GM18868 (cell line): Measurements from ENCODE around the gene ACAP3.

Source experiments
- ATAC-seq: cut with Tn5 transposase; IDR thresholded peaks from one replicate; pipeline ENCODE4 v1.9.1; 2021; ENCODE audit warnings: mild to moderate bottlenecking, moderate library complexity; ENCODE audit not compliant: unreplicated experiment

ACAP3 gene

GRCh38 chr1:1290238-1290731 is 17.4 kb downstream of the ACAP3 start:
- ATAC-seq = no peak

GRCh38 chr1:1287288-1288110 is 20.2 kb downstream of the ACAP3 start:
- ATAC-seq = no peak

GRCh38 chr1:1286313-1287261 is 21.1 kb downstream of the ACAP3 start:
- no peak for ATAC-seq

GRCh38 chr1:1285611-1286311 is 22.0 kb downstream of the ACAP3 start:
- ATAC-seq = no peak

GRCh38 chr1:1285102-1285571 is 22.6 kb downstream of the ACAP3 start:
- no peak for ATAC-seq

GRCh38 chr1:1284221-1285101 is 23.3 kb downstream of the ACAP3 start:
- no peak for ATAC-seq

GRCh38 chr1:1283821-1284220 is 23.9 kb downstream of the ACAP3 start:
- ATAC-seq = no peak

GRCh38 chr1:1282998-1283397 is 24.7 kb downstream of the ACAP3 start:
- no peak for ATAC-seq

- ATAC-seq = no peak
These were observed 26.0 kb downstream of the ACAP3 start for GRCh38 chr1:1281533-1282321.

GRCh38 chr1:1280782-1281481 is 26.8 kb downstream of the ACAP3 start:
- ATAC-seq = no peak

- no peak for ATAC-seq
These were observed 28.7 kb downstream of the ACAP3 start for GRCh38 chr1:1279028-1279427.

GRCh38 chr1:1278620-1279019 is 29.1 kb downstream of the ACAP3 start:
- ATAC-seq = no peak

GRCh38 chr1:1275836-1276235 is 31.9 kb downstream of the ACAP3 start:
- ATAC-seq = no peak

GRCh38 chr1:1274931-1275431 is 32.7 kb downstream of the ACAP3 start:
- no peak for ATAC-seq

GRCh38 chr1:1274299-1274930 is 33.3 kb downstream of the ACAP3 start:
- ATAC-seq = no peak

- ATAC-seq = peak; percentile 88
These were observed 34.0 kb downstream of the ACAP3 start, which contains the start of gene UBE2J2 for GRCh38 chr1:1273512-1274298. Gene UBE2J2 (minus strand): TSS chr1:1273854. CDS start chr1:1267992, 5,862 bp downstream.

- no peak for ATAC-seq
These were observed 34.6 kb downstream of the ACAP3 start for GRCh38 chr1:1273209-1273511.
